OCI-LY3 (cell line): ENCODE data around the gene GNPDA1.

Experiments used
- H2AFZ ChIP-seq: fragments of 200-600, 300-600 bp; shearing (Covaris generic); 2 replicates; pipeline ENCODE4 v1.6.0; 2014; ENCODE audit warnings: antibody characterized with exemption, low read depth, low read length
- H3K27ac ChIP-seq: fragments of 200-600, 300-600 bp; sonication (generic); 2 replicates; pipeline ENCODE4 v1.5.1; 2014; ENCODE audit warnings: mild to moderate bottlenecking, low read length, moderate library complexity, mixed read lengths
- H3K27me3 ChIP-seq: fragments of 200-600, 300-600 bp; sonication (generic); 2 replicates; pipeline ENCODE4 v1.6.1; 2014; ENCODE audit warnings: low read depth, low read length, mixed read lengths
- H3K36me3 ChIP-seq: fragments of 200-600, 300-600 bp; sonication (generic); replicated peaks from 2 replicates; pipeline ENCODE3; 2014; ENCODE audit warnings: low read depth, low read length, mixed read lengths
- H3K4me1 ChIP-seq: fragments of 300-600, 200-600 bp; sonication (generic); 2 replicates; pipeline ENCODE4 v1.6.1; 2014; ENCODE audit warnings: low read length, mixed read lengths
- H3K4me2 ChIP-seq: fragments of 200-600, 300-600 bp; sonication (generic); 2 replicates; pipeline ENCODE4 v1.6.1; 2014; ENCODE audit warnings: low read length, mixed read lengths
- H3K4me3 ChIP-seq: fragments of 300-600, 200-600 bp; sonication (generic); 2 replicates; pipeline ENCODE4 v1.5.1; 2014; ENCODE audit warnings: antibody characterized with exemption, mild to moderate bottlenecking, low read length, moderate library complexity
- H3K79me2 ChIP-seq: fragments of 300-600, 200-600 bp; shearing (Covaris generic); 2 replicates; pipeline ENCODE4 v1.6.1; 2014; ENCODE audit warnings: mild to moderate bottlenecking, low read length, mixed read lengths
- H3K9ac ChIP-seq: fragments of 300-600, 200-600 bp; shearing (Covaris generic); 2 replicates; pipeline ENCODE4 v1.6.0; 2014; ENCODE audit warnings: mild to moderate bottlenecking, low read length, moderate library complexity
- H3K9me3 ChIP-seq: fragments of 200-600, 300-600 bp; shearing (Covaris generic); 2 replicates; pipeline ENCODE4 v1.6.1; 2014; ENCODE audit warnings: low read length, mixed read lengths; ENCODE audit not compliant: insufficient read depth
- H4K20me1 ChIP-seq: fragments of 200-600, 300-600 bp; sonication (generic); 2 replicates; pipeline ENCODE4 v1.6.1; 2016; ENCODE audit warnings: low read length, mixed read lengths; ENCODE audit not compliant: insufficient read depth
- CTCF ChIP-seq: fragments of 200-600, 300-600 bp; sonication (generic); IDR thresholded peaks from 2 replicates; pipeline ENCODE4 v1.5.1; 2014; ENCODE audit warnings: antibody characterized with exemption, low read length, low read depth
- EZH2phosphoT487 ChIP-seq: fragments of 200-600 bp; shearing (Covaris generic); IDR thresholded peaks from 2 replicates; pipeline ENCODE4 v1.6.1; 2018; ENCODE audit warnings: antibody characterized with exemption, mixed run types, low read depth

GNPDA1 gene

GRCh38 chr5:142032150-142032549 is 19.3 kb upstream of the GNPDA1 start:
- no peak for TF ChIP-seq CTCF
- Histone ChIP-seq H3K27me3 (0 out of 2 replicates have a peak, but pooled peaks cover 3% of the 10 kb centered on the region), H3K79me2 (no peaks in the 10 kb centered on the region), H2AFZ (no peak overlapping the region), H3K27ac (no peak overlapping the region), H3K4me3 (no peak overlapping the region), H3K9me3 (no peaks in the 10 kb centered on the region), H3K9ac (no peak overlapping the region), H3K36me3 (no peaks in the 10 kb centered on the region), H3K4me2 (no peak overlapping the region), H4K20me1 (no peaks in the 10 kb centered on the region), H3K4me1 (no peaks in the 10 kb centered on the region)

GRCh38 chr5:142025637-142026036 is 12.8 kb upstream of the GNPDA1 start:
- Histone ChIP-seq H2AFZ (peak overlapping the region; percentile 87), H3K9me3 (no peaks in the 10 kb centered on the region), H3K27me3 (no peaks in the 10 kb centered on the region), H3K4me1 (peaks cover 10% of the 10 kb centered on the region; the same call in 1 of the 2 replicates), H3K4me3 (peak overlapping the region; percentile 81), H3K27ac (no peak overlapping the region), H3K9ac (peak overlapping the region; percentile 38; the same call in 1 of the 2 replicates), H3K36me3 (no peaks in the 10 kb centered on the region), H3K79me2 (no peaks in the 10 kb centered on the region), H4K20me1 (no peaks in the 10 kb centered on the region), H3K4me2 (peak overlapping the region; percentile 83)
- TF ChIP-seq CTCF, result no peak
- no peak for TF ChIP-seq EZH2phosphoT487

DNA sequence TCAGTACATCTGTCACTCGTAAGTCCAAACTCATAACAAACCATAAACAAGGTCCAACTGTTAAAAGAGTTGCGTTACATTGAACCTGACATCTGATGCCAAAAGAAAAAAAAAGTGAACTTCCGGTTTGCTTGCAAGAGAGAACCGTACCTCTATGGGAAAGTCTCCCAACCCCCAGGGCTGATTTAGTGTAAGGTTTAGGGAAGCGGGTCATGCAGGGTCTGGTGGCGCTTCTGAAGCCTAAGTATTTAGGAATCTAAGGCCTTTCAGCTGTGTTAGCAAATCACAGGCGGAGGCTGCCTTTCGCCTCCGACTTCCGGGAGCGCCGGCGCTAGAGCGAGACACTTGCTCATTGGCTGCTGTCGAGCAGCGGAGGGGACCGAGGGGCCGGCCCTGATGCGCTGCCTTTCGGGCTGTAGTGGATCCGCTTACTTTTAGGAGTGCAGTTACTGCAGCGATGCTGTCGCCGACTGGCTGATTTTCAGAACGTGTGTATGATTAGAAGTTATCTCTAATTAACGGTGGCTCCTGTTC is 12.0 kb upstream of the GNPDA1 start:
- Histone ChIP-seq H3K9me3 (no peaks in the 10 kb centered on the region), H4K20me1 (no peaks in the 10 kb centered on the region), H3K4me1 (peaks cover 10% of the 10 kb centered on the region; the same call in 1 of the 2 replicates), H3K36me3 (no peaks in the 10 kb centered on the region), H3K79me2 (no peaks in the 10 kb centered on the region), H3K27me3 (no peaks in the 10 kb centered on the region), H3K4me2 (peak overlapping the region; percentile 83), H3K27ac (peak overlapping the region; percentile 74), H3K4me3 (peak overlapping the region; percentile 81), H2AFZ (peak overlapping the region; percentile 99), H3K9ac (peak overlapping the region; percentile 68)
- TF ChIP-seq CTCF (no peak), EZH2phosphoT487 (no peak)

DNA sequence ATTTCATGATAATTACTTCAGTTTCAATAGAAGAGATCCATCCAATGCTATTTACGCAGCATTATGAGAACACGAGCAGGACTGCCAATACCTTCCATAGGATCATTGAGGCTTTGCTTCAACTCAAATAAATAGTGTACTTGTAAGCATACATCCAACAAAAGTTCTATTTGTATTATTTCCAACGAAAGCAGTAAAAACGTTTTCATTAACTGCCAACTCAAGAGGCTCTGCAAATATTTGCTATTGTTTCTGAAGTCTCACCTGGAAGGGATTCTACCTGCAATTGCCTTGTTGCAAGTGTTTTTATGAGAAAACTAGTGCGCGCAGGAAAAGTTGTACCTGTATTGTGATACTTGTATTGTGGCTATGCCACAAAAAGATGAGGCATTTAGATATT is 11.0 kb upstream of the GNPDA1 start:
- no peak overlapping the region for H3K4me3 ChIP-seq
- H3K9me3 ChIP-seq, result no peaks in the 10 kb centered on the region
- no peaks in the 10 kb centered on the region for H3K79me2 ChIP-seq
- no peaks in the 10 kb centered on the region for H3K36me3 ChIP-seq
- peaks cover 10% of the 10 kb centered on the region; the same call in 1 of the 2 replicates for H3K4me1 ChIP-seq
- TF ChIP-seq CTCF, result no peak
- no peak for TF ChIP-seq EZH2phosphoT487
- H4K20me1 ChIP-seq, result no peaks in the 10 kb centered on the region
- H3K4me2 ChIP-seq, result no peak overlapping the region
- H3K9ac ChIP-seq, result no peak overlapping the region
- no peak overlapping the region for H3K27ac ChIP-seq
- H2AFZ ChIP-seq, result no peak overlapping the region
- no peaks in the 10 kb centered on the region for H3K27me3 ChIP-seq
